ACHN (cell line): ENCODE measurements around the gene FFAR1.

Experiments
- DNase-seq: peaks from one replicate; pipeline ENCODE4 v3.0.0-alpha.2; 2015
- in situ Hi-C: cut with HindIII; loops from 2 replicates; pipeline ENCODE4 v1.10.0; 2017; ENCODE audit warnings: low sequenced_read_pairs, low pct_ligation_motif_present, low pct_unique_long_range_greater_than_20kb

FFAR1 gene

DNA sequence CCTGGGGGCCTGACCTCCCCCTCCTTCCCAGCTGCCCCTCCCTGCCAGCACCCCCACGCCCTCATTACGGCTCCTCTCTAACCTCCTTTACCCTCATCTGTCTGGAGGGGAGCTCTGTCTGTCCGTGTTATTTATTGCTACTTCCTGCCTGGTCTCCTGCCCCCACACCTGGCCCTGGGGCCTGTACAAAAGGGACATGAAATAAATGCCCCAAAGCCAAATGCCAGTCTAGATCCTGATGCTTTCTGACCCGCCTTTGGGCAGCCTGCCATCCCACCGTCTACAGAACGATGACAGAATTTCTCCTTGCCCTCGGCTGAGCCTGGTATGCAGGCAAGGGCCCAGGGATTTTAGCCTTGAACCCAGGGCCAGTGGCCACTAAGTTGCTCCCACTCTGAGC is 34.1 kb upstream of the FFAR1 start:
- no peak for DNase-seq
- in situ Hi-C loops: no loop called here

DNA sequence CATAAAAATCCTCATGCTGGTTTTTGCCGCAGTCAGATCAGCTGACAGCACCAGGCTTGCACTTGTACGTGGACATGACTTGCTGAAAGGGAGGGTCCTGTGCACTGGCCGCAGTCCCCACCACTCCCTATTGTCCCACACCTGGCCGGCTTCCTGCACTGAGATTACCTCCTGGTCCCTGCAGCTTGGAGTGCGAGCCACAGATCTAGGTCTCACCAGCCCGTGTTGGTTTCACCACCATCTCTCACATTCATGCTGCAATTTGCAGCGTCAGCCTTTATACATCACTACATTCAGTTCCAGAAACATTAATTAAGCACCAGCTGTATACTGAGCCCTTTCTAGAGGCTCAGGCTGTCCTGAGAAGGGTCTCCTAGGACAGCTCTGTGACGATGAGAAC is 33.7 kb upstream of the FFAR1 start:
- no peak for DNase-seq
- in situ Hi-C loops: no loop called here

DNA sequence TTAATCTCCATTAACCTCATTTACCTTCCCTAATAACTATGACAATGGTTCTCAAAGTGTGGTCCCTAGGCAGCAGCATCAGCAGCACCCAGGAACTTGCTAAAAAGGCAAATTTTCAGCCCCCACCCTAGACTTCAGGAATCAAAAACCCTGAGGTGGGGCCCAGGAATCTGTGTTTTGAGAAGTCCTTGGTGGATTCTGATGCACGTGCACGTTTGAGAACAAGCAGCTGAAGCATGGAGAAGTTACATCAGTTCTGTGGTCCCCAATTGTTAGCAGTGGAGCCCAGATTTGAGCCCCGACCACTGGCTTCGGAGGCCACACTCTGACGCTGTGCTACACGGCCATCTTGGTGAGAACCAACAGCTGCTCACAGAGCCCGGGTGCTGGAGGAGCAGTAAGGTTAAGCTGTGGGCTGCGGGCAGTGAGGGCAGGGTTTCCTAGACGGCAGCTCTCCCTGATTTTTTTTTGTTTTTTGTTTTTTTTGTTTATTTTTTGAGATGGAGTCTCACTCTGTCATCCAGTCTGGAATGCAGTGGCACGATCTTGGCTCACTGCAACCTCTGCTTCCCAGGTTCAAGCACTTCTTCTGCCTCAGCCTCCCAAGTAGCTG is 32.7 kb upstream of the FFAR1 start:
- in situ Hi-C loops: no loop called here

DNA sequence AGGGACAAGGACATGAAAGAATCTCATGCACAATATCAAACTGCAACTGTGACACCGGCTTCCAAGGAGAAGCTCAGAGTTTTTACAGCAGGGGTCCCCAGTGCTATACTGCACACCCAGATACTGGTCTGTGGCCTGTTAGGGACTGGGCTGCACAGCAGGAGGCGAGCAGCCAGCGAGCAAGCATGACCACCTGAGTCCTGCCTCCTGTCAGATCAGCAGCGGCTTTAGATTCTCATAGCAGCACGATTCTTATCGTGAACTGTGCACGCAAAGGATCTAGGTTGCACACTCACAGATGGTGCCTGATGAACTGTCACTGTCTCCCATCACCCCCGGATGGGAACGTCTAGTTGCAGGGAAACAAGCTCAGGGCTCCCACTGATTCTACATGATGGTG is 31.8 kb upstream of the FFAR1 start:
- DNase-seq: no peak
- in situ Hi-C loops: no loop called here

More for the DNA sequence above, 32.7 kb upstream of the FFAR1 start:
- no peak for DNase-seq

DNA sequence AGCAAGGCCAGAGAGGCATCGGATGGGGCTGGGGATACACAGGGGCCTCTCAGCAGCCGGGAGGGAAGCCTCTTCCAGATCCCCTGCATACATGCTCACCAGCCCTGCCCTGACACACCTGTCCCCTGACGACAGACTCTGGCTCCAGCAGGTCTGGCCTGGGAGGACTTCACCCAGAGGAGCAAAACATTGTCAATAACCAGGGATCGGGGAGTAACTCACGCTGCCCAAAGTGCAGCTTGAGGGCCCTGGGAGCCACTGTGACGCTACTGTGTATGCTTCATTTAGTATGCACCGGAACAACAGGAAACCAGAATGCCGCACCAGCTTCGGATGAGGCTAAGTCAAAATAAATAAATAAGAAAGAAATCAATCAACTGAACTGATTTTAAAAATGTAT is 31.1 kb upstream of the FFAR1 start:
- in situ Hi-C loops: no loop called here
- no peak for DNase-seq

DNA sequence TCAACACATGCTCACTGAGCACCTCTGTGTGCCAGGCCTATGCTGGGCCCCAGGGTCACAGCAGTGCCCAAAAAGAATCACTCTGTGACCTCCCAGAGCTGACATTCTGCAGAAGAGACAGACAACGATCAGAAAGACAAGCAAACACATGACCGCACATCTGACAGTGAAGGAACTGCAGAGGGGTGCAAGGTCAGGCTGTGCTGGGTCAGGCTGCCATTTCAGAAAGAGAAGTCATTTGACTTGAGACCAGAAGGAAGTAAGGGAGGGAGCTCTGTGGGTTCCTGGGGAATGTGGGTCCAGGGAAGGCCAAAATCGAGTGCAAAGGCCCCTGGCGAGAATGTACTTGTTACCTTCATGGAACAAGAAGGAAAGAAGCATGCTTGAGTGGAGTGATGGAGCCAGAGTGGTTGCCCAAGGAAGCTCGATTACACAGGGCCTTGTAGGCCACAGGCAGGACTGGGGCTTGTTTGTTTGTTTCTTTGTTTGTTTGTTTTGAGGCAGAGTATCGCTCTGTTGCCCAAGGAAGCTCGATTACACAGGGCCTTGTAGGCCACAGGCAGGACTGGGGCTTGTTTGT is 30.1 kb upstream of the FFAR1 start:
- in situ Hi-C loops: no loop called here
- no peak for DNase-seq

DNA sequence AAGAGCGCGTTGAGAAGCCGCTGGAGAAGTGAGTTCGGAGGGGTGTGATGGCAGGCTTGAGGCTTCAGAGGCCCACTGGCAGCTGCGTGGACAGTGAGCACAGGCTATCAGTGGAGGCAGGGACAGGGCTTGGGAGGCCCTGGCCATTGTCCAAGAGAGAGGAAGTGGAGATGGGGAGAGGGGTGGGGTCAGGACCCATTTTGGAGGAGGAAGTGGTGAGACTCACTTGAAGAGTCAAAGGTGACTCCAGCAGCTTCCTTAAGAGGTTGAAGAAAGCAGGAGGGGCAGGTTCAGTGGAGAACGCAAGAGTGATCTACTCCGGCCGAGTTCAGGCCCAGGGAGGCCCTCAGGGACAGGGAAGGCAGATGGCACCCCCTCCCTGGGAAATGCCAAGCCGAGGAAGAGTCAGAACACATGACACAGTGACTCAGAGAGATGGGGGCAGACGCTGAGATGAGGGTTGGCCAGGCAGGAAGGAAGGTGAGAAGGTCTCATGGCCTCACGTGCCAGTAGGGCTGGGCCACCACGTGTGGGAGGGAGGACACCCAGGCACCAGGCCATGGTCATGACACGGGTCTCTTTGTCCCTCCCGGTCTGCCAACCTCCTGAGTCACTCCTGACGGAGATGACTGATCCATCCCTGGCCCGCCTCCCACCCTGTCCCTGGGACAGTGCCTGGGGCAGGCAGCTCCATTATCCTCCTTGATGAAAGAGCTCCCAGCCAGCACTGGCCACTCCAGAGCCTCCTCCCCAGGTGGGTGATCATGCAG is 28.8 kb upstream of the FFAR1 start:
- in situ Hi-C loops: no loop called here
- no peak for DNase-seq

DNA sequence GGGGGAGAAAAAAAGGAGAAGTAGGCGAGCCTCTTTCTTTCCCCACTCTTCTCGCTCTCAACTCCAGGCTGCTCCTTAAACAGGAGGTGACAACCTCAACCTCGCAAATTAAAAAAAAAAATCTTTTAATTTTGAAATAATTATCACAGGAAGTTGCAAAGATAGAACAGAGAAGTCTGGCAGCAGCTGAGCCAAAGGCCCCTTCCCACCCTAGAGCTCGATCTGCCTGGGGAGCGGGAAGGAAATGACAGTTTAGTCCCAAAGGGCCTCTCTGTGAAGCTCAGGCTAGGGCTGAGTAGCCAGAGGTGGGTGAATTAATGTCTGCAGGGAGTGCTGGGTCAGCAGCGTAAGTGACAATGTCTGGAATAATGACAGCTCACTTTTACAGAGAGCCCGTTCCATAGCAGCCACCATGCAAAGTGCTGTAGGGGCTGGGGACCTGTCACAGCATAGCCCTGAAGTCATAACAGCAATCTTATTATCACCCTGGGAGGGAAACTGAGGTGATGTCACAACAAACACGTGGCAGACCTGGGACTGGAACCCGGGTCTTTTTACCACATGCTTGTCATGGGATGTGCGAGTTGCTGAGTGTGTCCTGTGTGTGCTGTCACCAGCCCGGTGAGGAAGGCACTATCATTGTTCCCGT is 27.5 kb upstream of the FFAR1 start:
- in situ Hi-C loops: no loop called here

DNA sequence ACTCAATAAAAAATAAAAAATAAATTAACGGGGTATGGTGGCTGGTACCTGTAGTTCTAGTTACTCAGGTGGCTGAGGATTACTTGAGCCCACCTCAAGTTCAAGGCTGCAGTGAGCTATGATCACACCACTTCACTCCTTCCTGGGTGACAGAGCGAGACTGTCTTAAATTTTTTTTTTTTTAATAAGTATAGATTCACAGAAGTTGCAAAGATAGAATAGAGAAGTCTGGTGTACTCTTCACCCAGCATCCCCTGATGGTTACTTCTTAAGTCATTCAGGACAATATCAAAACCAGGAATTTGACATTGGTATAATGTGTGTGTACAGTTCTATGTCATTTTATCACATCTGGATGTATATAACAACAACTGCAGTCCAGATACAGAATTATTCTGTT is 26.4 kb upstream of the FFAR1 start:
- DNase-seq: no peak
- in situ Hi-C loops: no loop called here

More for the DNA sequence above, 27.5 kb upstream of the FFAR1 start:
- no peak for DNase-seq

DNA sequence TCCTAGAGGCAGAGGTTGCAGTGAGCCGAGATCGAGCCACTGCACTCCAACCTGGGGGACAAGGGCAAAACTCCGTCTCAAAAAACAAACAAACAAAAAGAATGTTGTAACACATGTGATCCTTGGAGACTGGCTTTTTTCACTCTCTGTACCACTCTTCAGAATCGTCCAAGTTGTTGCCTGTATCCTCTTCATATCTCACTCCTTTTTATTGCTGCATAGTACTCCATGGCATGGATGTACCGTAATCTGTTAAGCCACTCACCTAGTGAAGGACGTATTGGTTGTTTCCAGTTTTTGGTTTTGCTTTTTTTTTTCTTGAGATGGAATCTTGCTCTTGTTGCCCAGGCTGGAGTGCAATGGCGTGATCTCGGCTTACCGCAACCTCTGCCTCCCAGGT is 25.7 kb upstream of the FFAR1 start:
- in situ Hi-C loops: no loop called here
- DNase-seq: no peak

DNA sequence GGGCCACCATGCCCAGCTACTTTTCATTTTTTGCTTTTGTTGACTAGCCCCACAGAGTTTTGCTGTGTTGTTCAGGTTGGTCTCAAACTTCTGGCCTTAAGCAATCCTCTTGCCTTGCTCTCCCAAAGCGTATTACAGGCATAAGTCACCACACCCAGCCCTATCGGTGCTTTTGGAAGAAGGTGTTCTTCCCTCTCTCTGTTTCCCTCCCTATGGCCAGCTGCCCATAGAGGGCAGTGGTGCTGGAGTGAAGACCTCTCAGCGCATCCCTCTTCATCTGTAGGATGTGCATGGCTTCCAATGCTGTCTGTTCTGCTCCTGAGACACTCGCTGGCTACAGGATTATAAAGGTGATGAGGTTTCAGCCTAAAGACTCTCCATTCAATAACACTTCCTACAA is 20.1 kb upstream of the FFAR1 start:
- in situ Hi-C loops: no loop called here
- DNase-seq: no peak

DNA sequence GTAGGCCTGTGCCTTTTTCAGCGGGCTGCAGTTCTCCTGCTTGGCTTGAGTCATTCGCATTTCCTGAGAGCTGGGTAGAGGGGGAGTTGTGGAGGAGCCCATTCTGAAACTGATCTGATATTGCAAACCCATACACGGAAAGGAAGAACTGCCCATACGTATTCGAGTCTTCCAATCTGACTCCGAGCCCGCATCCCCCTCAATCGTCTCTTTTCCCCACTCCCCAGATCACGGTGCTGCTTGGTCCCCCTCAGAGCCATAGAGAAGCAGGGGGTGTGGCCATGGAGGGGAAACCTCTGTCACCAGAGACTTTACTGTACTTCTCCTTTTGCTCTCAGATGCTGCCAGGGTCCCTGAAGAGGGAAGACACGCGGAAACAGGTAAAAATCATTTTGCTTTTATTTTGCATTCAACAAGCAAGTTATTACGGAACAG is 18.8 kb upstream of the FFAR1 start, which contains the start of gene CD22:
CD22 (plus strand) TSS at position 337 of the 435 bp plus-strand sequence. CDS start 2,854 bp downstream, outside the sequence.
- DNase-seq: no peak
- in situ Hi-C loops: no loop called here

DNA sequence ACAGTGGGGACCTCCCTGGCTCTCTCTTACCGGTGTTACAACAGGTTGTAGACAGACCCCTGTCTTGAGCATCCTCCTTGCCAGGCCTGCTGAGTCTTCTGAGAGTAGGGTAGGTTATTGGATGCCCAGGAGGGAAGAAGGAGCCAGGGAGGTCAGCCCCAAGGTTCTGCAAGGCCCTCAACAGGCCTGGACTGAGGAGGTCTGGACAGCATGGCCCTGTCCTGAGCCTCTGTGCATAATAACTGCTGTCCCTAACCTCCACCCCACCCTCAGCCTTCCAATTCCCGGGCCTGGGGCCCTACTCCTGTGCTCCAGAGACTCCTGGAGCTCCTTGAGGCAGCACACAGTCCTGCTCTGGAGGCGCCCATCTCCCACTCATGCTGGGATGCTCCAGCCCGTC is 18.4 kb upstream of the FFAR1 start:
- no peak for DNase-seq
- in situ Hi-C loops: no loop called here

DNA sequence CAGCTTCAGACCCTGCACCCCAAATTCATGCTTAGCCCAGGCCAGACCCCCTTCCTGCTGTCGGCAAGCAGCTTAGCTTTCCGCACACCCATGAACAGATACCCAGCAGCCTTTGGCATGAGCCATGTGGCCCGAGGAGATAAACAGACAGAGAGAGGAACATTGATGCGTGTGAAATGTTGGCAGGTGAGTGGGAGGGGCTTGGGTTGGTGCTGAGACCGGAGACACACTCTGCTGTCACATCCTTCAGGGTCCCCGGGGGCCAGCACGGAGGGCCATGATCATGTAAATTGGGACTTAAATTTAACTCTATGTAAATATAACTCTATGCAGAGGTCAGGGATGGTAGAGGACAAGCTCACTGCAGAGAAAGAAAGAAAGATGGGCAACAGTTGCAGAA is 17.2 kb upstream of the FFAR1 start:
- no peak for DNase-seq
- in situ Hi-C loops: no loop called here

DNA sequence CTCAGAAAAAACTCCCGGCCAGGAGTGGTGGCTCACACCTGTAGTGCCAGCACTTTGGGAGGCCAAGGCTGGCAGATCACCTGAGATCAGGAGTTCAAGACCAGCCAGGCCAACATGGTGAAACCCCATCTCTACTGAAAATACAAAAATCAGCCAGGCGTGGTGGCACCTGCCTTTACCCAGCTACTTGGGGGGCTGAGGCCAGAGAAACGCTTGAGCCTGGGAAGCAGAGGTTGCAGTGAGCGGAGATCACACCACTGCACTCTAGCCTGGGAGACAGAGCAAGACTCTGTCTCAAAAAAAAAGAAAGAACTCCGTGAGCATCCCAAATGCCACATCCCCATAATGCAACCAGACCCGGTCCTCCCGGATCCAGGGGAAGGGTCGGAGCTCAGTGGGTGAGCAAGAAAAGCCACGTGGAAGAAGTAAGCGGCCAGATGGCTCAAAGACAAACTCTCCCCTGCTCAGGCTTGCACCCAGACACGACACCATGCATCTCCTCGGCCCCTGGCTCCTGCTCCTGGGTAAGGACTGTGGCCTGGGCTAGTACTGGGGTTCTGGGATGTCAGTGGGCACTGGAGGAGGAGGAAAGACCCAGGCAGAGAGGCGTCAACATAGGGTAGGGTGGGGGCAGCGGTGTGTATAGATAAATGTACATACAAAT is 16.0 kb upstream of the FFAR1 start:
- DNase-seq: no peak
- in situ Hi-C loops: no loop called here

DNA sequence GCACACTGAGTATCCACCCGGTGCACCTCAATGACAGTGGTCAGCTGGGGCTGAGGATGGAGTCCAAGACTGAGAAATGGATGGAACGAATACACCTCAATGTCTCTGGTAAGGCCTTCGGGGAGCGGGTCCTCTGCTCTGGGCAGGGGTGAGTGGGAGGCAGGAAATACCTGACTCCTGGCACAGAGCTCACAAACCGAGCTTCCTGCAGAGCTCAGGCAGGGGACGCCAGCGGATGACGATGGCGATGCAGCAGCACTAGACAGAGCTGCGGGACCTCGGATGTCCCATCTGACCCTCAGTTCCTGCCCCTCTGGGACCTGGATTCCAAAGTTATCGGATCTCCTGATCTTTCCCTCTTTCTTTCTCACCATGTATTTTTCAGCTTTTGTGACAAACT is 14.9 kb upstream of the FFAR1 start:
- in situ Hi-C loops: no loop called here
- DNase-seq: no peak

DNA sequence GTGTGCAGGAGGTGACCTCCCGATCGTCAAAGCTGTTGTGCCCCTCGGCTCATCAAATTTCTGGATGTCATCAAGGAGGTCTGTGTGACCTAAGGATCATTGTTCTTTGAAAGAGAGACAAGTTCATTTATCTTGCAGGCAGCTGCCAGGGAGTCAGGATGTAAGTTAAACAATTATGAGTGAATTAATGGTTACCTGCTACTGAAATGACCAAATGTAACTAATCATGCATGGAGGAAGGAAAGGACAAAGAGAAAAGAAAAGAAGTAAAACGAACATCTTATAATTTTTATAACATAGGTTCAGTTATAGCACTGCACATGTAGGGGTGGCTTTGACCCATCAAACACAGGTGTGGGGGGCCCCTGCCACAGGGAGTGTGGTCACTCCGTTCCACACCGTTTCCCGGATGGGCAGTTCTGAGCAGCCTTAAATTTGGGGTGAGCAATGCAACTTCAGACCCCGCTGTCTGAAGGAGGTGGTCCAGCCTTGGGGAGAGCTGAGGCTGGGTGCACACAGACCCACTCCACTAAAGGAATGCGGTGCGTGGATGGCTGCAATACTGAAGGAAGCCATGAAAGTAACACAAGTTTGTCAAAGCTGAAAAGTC is 13.5 kb upstream of the FFAR1 start:
- in situ Hi-C loops: no loop called here
- no peak for DNase-seq

DNA sequence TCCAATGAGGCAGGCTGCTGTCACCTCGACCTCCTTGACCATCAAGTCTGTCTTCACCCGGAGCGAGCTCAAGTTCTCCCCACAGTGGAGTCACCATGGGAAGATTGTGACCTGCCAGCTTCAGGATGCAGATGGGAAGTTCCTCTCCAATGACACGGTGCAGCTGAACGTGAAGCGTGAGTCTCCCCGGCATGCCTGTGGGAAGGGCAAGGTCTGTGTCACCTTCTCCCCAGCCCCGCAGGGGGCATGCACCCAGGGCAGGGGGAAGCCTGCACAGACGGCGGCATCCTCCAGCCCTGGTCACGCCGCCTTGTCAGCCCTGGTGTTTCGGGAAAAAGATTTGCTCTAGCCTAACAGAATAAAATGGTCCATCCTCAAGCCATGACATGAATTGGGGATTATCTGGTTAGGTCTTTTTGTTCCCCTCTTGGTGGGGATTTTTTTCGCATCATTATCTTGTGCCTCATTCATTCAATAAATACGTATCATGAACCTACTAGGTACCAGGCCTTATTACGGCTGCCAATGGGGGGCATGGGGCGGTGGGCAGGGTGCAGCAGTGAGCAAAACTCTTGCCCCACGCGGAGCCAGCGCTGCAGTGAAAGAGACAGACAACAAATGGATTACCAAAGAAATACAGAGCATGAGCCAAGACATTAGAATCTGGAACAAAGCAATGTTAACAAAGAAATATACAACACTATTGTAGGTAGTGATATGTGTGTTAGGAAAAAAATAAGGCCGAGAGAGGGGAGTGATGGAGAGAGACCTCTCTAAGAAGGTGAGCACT is 11.3 kb upstream of the FFAR1 start:
- no peak for DNase-seq
- in situ Hi-C loops: no loop called here
